ENCODE results near the gene SPATS2. TPM values are rescaled to one million over a fixed set of nuclear protein-coding genes. Genes with fewer than 3 reads are reported as not detected.

Gene SPATS2
- total RNA-seq, 2 donors from 2014 or later = 17.2 to 21.9 TPM

GRCh38 chr12:49334226-49334625 is 33.0 kb upstream of the SPATS2 start:
- Histone ChIP-seq H3K27me3 (peaks cover 35% of the 10 kb centered on the region), H3K4me3 (no peak overlapping the region), H3K4me1 (peaks cover 6% of the 10 kb centered on the region), H3K36me3 (no peaks in the 10 kb centered on the region), H3K27ac (no peak overlapping the region), H3K9ac (ENCODE audit: low read depth in 2 of 2, low read length in 2 of 2) (no peak overlapping the region), H3K9me3 (no peaks in the 10 kb centered on the region)
- intact Hi-C loops (cut with DNase I) = no loop called here
- no peak for TF ChIP-seq CTCF (IDR thresholded peaks at IDR 0.05)
- DNase-seq = no peak

DNA sequence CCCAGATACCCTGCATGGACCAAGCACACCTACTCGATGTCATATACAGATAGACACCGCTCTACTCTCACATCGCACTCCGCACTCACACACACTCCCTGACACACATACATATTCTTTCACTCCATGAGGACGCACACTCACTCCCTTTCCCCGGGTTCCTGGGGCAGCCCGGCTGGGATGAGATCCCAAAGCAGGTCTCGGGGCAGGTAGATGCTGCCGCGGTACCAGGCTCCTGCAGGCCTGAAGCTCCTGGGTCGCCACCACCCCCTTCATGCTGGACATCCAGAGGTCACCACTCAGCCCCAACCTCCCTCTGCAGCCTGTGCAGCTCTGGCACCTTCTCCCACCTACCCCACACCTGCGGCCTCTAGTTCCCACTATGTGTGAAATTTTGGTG is 32.6 kb upstream of the SPATS2 start:
- Histone ChIP-seq H3K4me3 (no peak overlapping the region), H3K4me1 (peaks cover 6% of the 10 kb centered on the region), H3K27me3 (peaks cover 35% of the 10 kb centered on the region), H3K9me3 (no peaks in the 10 kb centered on the region), H3K9ac (ENCODE audit: low read depth in 2 of 2, low read length in 2 of 2) (no peak overlapping the region), H3K27ac (no peak overlapping the region), H3K36me3 (no peaks in the 10 kb centered on the region)
- intact Hi-C loops (cut with DNase I) = no loop called here
- no peak for TF ChIP-seq CTCF (IDR thresholded peaks at IDR 0.05)
- DNase-seq = no peak

DNA sequence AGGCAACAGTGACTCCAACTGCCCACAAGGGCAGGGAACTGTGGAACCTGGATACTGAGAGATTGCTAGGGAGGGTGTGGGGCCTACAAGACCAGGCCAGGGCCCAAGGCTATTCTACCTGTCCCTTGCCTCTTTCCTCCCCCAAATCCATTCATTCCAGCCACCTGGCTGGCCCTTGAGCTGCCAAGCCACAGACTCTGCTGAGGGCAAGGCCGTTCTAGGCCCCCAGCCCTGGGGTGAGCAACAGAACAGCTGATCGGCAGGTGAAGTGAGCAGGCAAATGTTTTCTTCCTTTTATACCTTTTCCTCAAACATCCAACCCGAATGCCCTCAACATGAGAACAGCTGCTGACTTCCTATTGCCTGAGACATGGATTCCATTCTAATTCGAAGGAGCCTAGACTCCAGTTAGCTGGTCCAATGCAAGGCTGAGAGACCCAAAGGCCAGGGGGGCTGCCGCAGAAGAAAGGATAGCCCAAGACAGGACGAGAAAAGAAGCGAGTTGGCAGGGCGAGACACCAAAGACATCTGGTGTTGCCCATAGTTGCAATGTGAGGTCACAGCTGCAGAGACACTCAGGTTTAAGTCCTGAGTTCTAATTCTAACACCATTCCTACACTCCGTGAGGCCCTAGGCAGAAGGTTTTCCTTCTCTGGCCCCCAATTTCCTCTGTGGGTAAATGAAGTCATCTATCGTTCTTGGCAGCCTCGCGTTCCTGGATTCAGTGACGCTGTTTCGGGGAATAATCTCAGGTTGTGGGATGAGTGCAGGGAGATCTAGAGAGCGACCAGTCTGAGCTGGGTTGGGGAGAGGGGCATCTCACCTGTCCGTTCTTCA is 31.9 kb upstream of the SPATS2 start:
- no peaks in the 10 kb centered on the region for H3K9me3 ChIP-seq
- H3K27me3 ChIP-seq = peaks cover 35% of the 10 kb centered on the region
- intact Hi-C loops (cut with DNase I) = no loop called here
- no peak overlapping the region for H3K9ac ChIP-seq (ENCODE audit: low read depth in 2 of 2, low read length in 2 of 2)
- no peak overlapping the region for H3K27ac ChIP-seq
- DNase-seq = no peak
- peaks cover 6% of the 10 kb centered on the region for H3K4me1 ChIP-seq
- H3K4me3 ChIP-seq = no peak overlapping the region
- H3K36me3 ChIP-seq = no peaks in the 10 kb centered on the region
- TF ChIP-seq CTCF (IDR thresholded peaks at IDR 0.05) = no peak

- TF ChIP-seq CTCF (IDR thresholded peaks at IDR 0.05) = no peak
- H3K27ac ChIP-seq = no peak overlapping the region
- intact Hi-C loops (cut with DNase I) = no loop called here
- no peaks in the 10 kb centered on the region for H3K36me3 ChIP-seq
- H3K9me3 ChIP-seq = no peaks in the 10 kb centered on the region
- no peak overlapping the region for H3K4me3 ChIP-seq
- H3K27me3 ChIP-seq = peaks cover 35% of the 10 kb centered on the region
- H3K9ac ChIP-seq (ENCODE audit: low read depth in 2 of 2, low read length in 2 of 2) = no peak overlapping the region
- no peak for DNase-seq
- H3K4me1 ChIP-seq = peaks cover 6% of the 10 kb centered on the region
These were observed 31.2 kb upstream of the SPATS2 start for GRCh38 chr12:49335955-49336644.

DNA sequence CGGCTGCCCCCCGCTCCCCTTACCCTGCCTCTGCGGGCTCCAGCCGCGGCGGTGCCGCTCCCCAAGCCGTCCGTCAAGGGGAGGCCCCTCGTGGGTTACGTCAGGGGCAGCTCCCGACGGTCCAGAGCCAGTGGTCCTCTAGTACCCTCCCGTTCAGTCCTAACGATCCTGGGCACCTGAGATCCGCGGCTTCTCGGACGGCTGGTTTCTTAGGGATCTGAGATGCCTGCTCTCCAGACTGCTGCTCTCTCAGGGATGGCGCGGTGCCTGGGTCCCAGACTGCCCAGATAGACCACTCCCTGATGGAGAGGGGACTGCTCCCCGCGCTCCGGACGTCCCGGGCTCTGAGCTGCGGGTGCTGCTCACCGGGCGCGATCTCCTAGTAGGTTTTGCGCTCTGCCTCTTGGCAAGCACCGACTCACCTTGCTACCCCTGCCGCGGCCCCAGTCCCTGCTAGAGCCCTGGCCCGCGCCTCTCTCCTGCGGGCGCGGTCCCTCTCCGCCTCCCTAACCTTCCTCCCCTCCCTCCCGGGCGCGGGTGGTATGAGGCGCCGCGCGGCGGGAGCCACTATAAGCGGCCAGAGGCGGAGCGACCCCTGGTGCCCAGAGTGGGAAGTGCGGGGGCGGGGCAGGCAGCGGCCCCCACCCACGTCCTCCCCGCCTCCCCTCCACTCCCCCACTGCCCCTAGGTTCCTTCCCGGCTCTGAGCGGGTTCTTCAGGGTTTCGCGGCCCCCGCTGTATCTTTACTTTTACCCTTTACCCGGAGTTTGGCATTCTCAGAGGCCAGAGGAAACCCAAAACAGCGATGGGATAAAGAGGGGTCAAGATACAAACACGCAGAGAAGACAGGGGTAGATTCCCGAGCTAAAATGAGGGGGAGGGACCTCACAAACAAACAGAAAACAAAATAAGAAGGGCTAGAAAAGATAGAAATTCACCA is 30.3 kb upstream of the SPATS2 start, which contains the start of gene C1QL4:
C1QL4 (minus strand) TSS at position 544 of the 940 bp plus-strand sequence. CDS start 711 bp downstream, outside the sequence.
- H3K27ac ChIP-seq = no peak within 1 kb of the TSS
- H3K9ac ChIP-seq (ENCODE audit: low read depth in 2 of 2, low read length in 2 of 2) = peak within 1 kb of the TSS in 1 of 2 donors; percentile 64
- H3K27me3 ChIP-seq = peaks cover 39% of the 10 kb centered on the region
- no peaks in the 10 kb centered on the region for H3K9me3 ChIP-seq
- intact Hi-C loops (cut with DNase I) = no loop called here
- peak; percentile 88 for DNase-seq
- H3K4me1 ChIP-seq = peaks cover 6% of the 10 kb centered on the region
- peak; percentile 97 for TF ChIP-seq CTCF (IDR thresholded peaks at IDR 0.05)
- peak within 1 kb of the TSS; percentile 29 for H3K4me3 ChIP-seq
- H3K36me3 ChIP-seq = no peaks in the 10 kb centered on the region
